ENCODE data around the gene TBC1D10A.

GRCh38 chr22:30324014-30324730 is 2.6 kb downstream of the TBC1D10A start:
- no peak for TF ChIP-seq CTCF (IDR thresholded peaks at IDR 0.05; ENCODE audit: poor library complexity)
- no peak for TF ChIP-seq EZH2 (IDR thresholded peaks at IDR 0.05; ENCODE audit: borderline replicate concordance)
